Body of pancreas (tissue), 4 donors: ENCODE data around the gene NCAPD3. TPM values are rescaled to one million over a fixed set of nuclear protein-coding genes. Genes with fewer than 3 reads are reported as not detected.

Source experiments
- ATAC-seq: fragments of 150-250 bp; one replicate; pipeline ENCODE4 v1.9.1; 2016
- DNase-seq, 4 donors: peaks; one replicate each; pipeline ENCODE4 v3.0.0-alpha.2; 2019
- H3K27ac ChIP-seq, 4 donors: fragments of 200-600 bp; sonication (generic); 1 replicate in 3 of 4; 2 replicates in 1 of 4; pipeline versions ENCODE4 v1.5.1 to v1.6.1; 2016 to 2019; ENCODE audit warnings: mild to moderate bottlenecking in 1 of 4, mixed read lengths in 1 of 4, moderate library complexity in 1 of 4
- H3K27me3 ChIP-seq, 2 donors: fragments of 200-600 bp; sonication (generic); one replicate each; pipeline ENCODE4 v1.6.0; 2016; ENCODE audit warnings: mild to moderate bottlenecking in 1 of 2
- H3K36me3 ChIP-seq, 2 donors: fragments of 200-600 bp; sonication (generic); replicated peaks in 1 of 2; 2 replicates each; pipeline ENCODE4 v1.5.1; 2016; ENCODE audit warnings: low read depth in 2 of 2; ENCODE audit not compliant: insufficient read depth in 1 of 2
- H3K4me1 ChIP-seq: fragments of 200-600 bp; sonication (generic); one replicate; pipeline ENCODE4 v1.6.0; 2016
- H3K4me3 ChIP-seq, 2 donors: fragments of 200-600 bp; sonication (generic); 1 replicate in 1 of 2; 2 replicates in 1 of 2; pipeline ENCODE4 v1.5.1; 2016 to 2019
- H3K9me3 ChIP-seq, 3 donors: fragments of 200-600 bp; sonication (generic); 1 replicate in 2 of 3; 2 replicates in 1 of 3; pipeline ENCODE4 v1.5.1; 2016
- CTCF ChIP-seq, 7 experiments: fragments of 450-650 bp in 4 of 7; fragments of 200-600 bp in 3 of 7; sonication (generic) in 3 of 7; IDR thresholded peaks; one replicate each; pipeline ENCODE4 v1.5.1; 2016 to 2019; ENCODE audit warnings: antibody characterized with exemption in 7 of 7
- POLR2A ChIP-seq, 3 donors: fragments of 450-650 bp; IDR thresholded peaks; one replicate each; pipeline ENCODE4 v1.6.1; 2016; ENCODE audit warnings: antibody characterized with exemption in 3 of 3, mild to moderate bottlenecking in 2 of 3
- WGBS, 2 donors: methylation state at CpG; one replicate each; pipeline ENCODE4 v1.1.5; 2017; 5-methylcytosine and 5-hydroxymethylcytosine counted together
- intact Hi-C: fragments of 100-400 bp; cut with DNase I; formaldehyde crosslinking; loops from one replicate; pipeline ENCODE4 v1.15.1; 2023
- total RNA-seq, 2 donors: library from RNA; depleted of rRNA; stranded (reverse); fragments of >200 nt; gene quantifications; one replicate each; pipeline ENCODE4 v1.1.0, GENCODE V29; 2016

The NCAPD3 gene
- total RNA-seq, 2 donors from 2014 or later, result 4.7 to 10.9 TPM

- H3K27me3 ChIP-seq, result no peaks in the 10 kb centered on the region
- peaks cover 0 to 4% (median 0%) of the 10 kb centered on the region in 3 donors for H3K9me3 ChIP-seq
- no peak overlapping the region for H3K4me3 ChIP-seq
- no peak for ATAC-seq
- WGBS, 2 donors, result 86 to 88% methylated on average over 1 of the region's 1 CpG
- intact Hi-C loops, result loop anchor here (10.0 kb wide), 1 partner anchor 79 kb away; no protein-coding TSS in a partner anchor
- H3K27ac ChIP-seq, result no peak overlapping the region
- no peaks in the 10 kb centered on the region for H3K36me3 ChIP-seq
- no peak for DNase-seq
- no peaks in the 10 kb centered on the region for H3K4me1 ChIP-seq
- TF ChIP-seq CTCF (IDR thresholded peaks at IDR 0.05) (no peak), POLR2A (IDR thresholded peaks at IDR 0.05) (no peak)
Measured at GRCh38 chr11:134134167-134134566, 89.6 kb downstream of the NCAPD3 start.

- no peak overlapping the region for H3K4me3 ChIP-seq
- no peaks in the 10 kb centered on the region for H3K36me3 ChIP-seq
- H3K27ac ChIP-seq, result no peak overlapping the region
- peaks cover 0 to 4% (median 0%) of the 10 kb centered on the region in 3 donors for H3K9me3 ChIP-seq
- intact Hi-C loops, result loop anchor here (10.0 kb wide), 1 partner anchor 78 kb away; no protein-coding TSS in a partner anchor
- no peak for ATAC-seq
- no peaks in the 10 kb centered on the region for H3K27me3 ChIP-seq
- DNase-seq, result no peak
- TF ChIP-seq POLR2A (IDR thresholded peaks at IDR 0.05) (no peak), CTCF (IDR thresholded peaks at IDR 0.05) (no peak)
- no peaks in the 10 kb centered on the region for H3K4me1 ChIP-seq
Measured at GRCh38 chr11:134132808-134133207, 91.0 kb downstream of the NCAPD3 start.

GRCh38 chr11:134131628-134132244 is 92.0 kb downstream of the NCAPD3 start:
- TF ChIP-seq CTCF (IDR thresholded peaks at IDR 0.05) (no peak), POLR2A (IDR thresholded peaks at IDR 0.05) (no peak)
- ATAC-seq (no peak), DNase-seq (no peak)
- Histone ChIP-seq H3K9me3 (peaks cover 0 to 4% (median 0%) of the 10 kb centered on the region in 3 donors), H3K4me3 (no peak overlapping the region), H3K27me3 (no peaks in the 10 kb centered on the region), H3K4me1 (no peaks in the 10 kb centered on the region), H3K27ac (no peak overlapping the region), H3K36me3 (no peaks in the 10 kb centered on the region)
- 57 to 78% methylated on average over 2 of the region's 2 CpGs for WGBS, 2 donors
- intact Hi-C loops, result loop anchor here (10.0 kb wide), 1 partner anchor 77 kb away; no protein-coding TSS in a partner anchor

GRCh38 chr11:134126217-134126822 is 97.4 kb downstream of the NCAPD3 start:
- no peaks in the 10 kb centered on the region for H3K36me3 ChIP-seq
- ATAC-seq, result no peak
- DNase-seq, result no peak
- no peak overlapping the region for H3K4me3 ChIP-seq
- H3K27me3 ChIP-seq, result no peaks in the 10 kb centered on the region
- TF ChIP-seq POLR2A (IDR thresholded peaks at IDR 0.05), result no peak
- TF ChIP-seq CTCF (IDR thresholded peaks at IDR 0.05), result no peak
- H3K27ac ChIP-seq, result no peak overlapping the region
- H3K4me1 ChIP-seq, result peaks cover 10% of the 10 kb centered on the region
- 87 to 100% methylated on average over 1 of the region's 1 CpG for WGBS, 2 donors
- no peaks in the 10 kb centered on the region for H3K9me3 ChIP-seq
- intact Hi-C loops, result no loop called here
